CD14-positive monocyte (primary cell): ENCODE data around the gene HS3ST3B1. TPM values are rescaled to one million over a fixed set of nuclear protein-coding genes. Genes with fewer than 3 reads are reported as not detected.
A peak's percentile ranks its signal among the peaks of the same experiment; 100 is the strongest.

Experiments
- DNase-seq, 3 donors: peaks; one replicate each; pipeline ENCODE4 v3.0.0-alpha.2; 2011 to 2022
- H2AFZ ChIP-seq: 2 replicates; pipeline ENCODE4 v1.6.0; 2012; ENCODE audit warnings: mild to moderate bottlenecking, low read depth, low read length, inconsistent platforms; ENCODE audit not compliant: insufficient read depth, poor library complexity, severe bottlenecking
- H3K27ac ChIP-seq, 2 donors: 1 replicate in 1 of 2; 2 replicates in 1 of 2; pipeline ENCODE4 v1.5.1; 2012 to 2013; ENCODE audit warnings: low read length in 2 of 2, control low read depth in 1 of 2, inconsistent platforms in 1 of 2, low read depth in 1 of 2, mild to moderate bottlenecking in 1 of 2
- H3K27me3 ChIP-seq, 2 donors: one replicate each; pipeline versions ENCODE4 v1.6.0 to v1.6.1; 2011 to 2013; ENCODE audit warnings: low read length in 2 of 2; ENCODE audit not compliant: control insufficient read depth in 2 of 2, insufficient read depth in 2 of 2
- H3K36me3 ChIP-seq, 2 donors: replicated peaks in 1 of 2; 1 replicate in 1 of 2; 2 replicates in 1 of 2; pipeline versions ENCODE4 v1.5.1 to v1.6.1; 2012 to 2013; ENCODE audit warnings: low read length in 2 of 2, control low read depth in 1 of 2, inconsistent platforms in 1 of 2, mild to moderate bottlenecking in 1 of 2; ENCODE audit not compliant: insufficient read depth in 2 of 2, control insufficient read depth in 1 of 2
- H3K4me1 ChIP-seq, 2 donors: 1 replicate in 1 of 2; 2 replicates in 1 of 2; pipeline versions ENCODE4 v1.5.1 to v1.6.1; 2012 to 2013; ENCODE audit warnings: low read length in 2 of 2, control low read depth in 1 of 2, inconsistent platforms in 1 of 2, mild to moderate bottlenecking in 1 of 2, moderate library complexity in 1 of 2; ENCODE audit not compliant: insufficient read depth in 2 of 2, control insufficient read depth in 1 of 2
- H3K4me2 ChIP-seq: replicated peaks from 2 replicates; pipeline ENCODE3; 2012; ENCODE audit warnings: low read length, moderate library complexity, mild to moderate bottlenecking; ENCODE audit not compliant: poor library complexity, severe bottlenecking; ENCODE audit errors: extremely low read depth
- H3K4me3 ChIP-seq, 3 experiments: fragments of 200-600 bp in 1 of 3; sonication (generic) in 1 of 3; replicated peaks in 1 of 3; 1 replicate in 2 of 3; 2 replicates in 1 of 3; pipeline ENCODE4 v1.5.1; 2011 to 2013; ENCODE audit warnings: low read length in 3 of 3, mild to moderate bottlenecking in 3 of 3, control low read depth in 2 of 3, low read depth in 2 of 3, inconsistent platforms in 1 of 3, moderate library complexity in 1 of 3
- H3K79me2 ChIP-seq: 2 replicates; pipeline ENCODE4 v1.6.0; 2012; ENCODE audit warnings: mild to moderate bottlenecking, control low read depth, inconsistent platforms, low read length, moderate library complexity; ENCODE audit not compliant: insufficient read depth
- H3K9ac ChIP-seq: 2 replicates; pipeline ENCODE4 v1.6.0; 2017; ENCODE audit warnings: low read length, mild to moderate bottlenecking; ENCODE audit not compliant: insufficient read depth, poor library complexity, severe bottlenecking
- H3K9me3 ChIP-seq, 2 donors: replicated peaks in 1 of 2; 1 replicate in 1 of 2; 2 replicates in 1 of 2; pipeline versions ENCODE4 v1.5.1 to v1.6.1; 2012 to 2013; ENCODE audit warnings: low read length in 2 of 2, control low read depth in 1 of 2; ENCODE audit not compliant: control insufficient read depth in 1 of 2, insufficient read depth in 1 of 2
- H4K20me1 ChIP-seq: 2 replicates; pipeline ENCODE4 v1.6.0; 2012; ENCODE audit warnings: mild to moderate bottlenecking, low read length, control low read depth, moderate library complexity; ENCODE audit not compliant: insufficient read depth
- H3K27ac Mint-ChIP-seq, 7 donors: one replicate each; pipeline ENCODE4 v1.8.0; 2020; ENCODE audit warnings: mild to moderate bottlenecking in 7 of 7, mixed read lengths in 7 of 7, moderate library complexity in 6 of 7, inconsistent platforms in 2 of 7
- H3K27me3 Mint-ChIP-seq, 3 donors: one replicate each; pipeline ENCODE4 v1.8.0; 2021 to 2022; ENCODE audit warnings: low read depth in 3 of 3, mild to moderate bottlenecking in 3 of 3, mixed read lengths in 3 of 3, moderate library complexity in 3 of 3, inconsistent platforms in 1 of 3
- H3K36me3 Mint-ChIP-seq, 2 donors: one replicate each; pipeline ENCODE4 v1.8.0; 2020; ENCODE audit warnings: mixed read lengths in 2 of 2, inconsistent platforms in 1 of 2, mild to moderate bottlenecking in 1 of 2
- H3K4me1 Mint-ChIP-seq: one replicate; pipeline ENCODE4 v1.8.0; 2020; ENCODE audit warnings: mild to moderate bottlenecking, mixed read lengths
- H3K4me3 Mint-ChIP-seq, 2 donors: one replicate each; pipeline ENCODE4 v1.8.0; 2020; ENCODE audit warnings: mild to moderate bottlenecking in 2 of 2, mixed read lengths in 2 of 2, moderate library complexity in 1 of 2
- H3K9me3 Mint-ChIP-seq, 7 donors: one replicate each; pipeline ENCODE4 v1.8.0; 2020 to 2022; ENCODE audit warnings: mixed read lengths in 7 of 7, mild to moderate bottlenecking in 6 of 7, moderate library complexity in 6 of 7, inconsistent platforms in 2 of 7
- WGBS: methylation state at CpG from one replicate; pipeline ENCODE4 v1.1.5; 2013; ENCODE audit warnings: missing lambda C conversion rate; ENCODE audit not compliant: insufficient coverage; 5-methylcytosine and 5-hydroxymethylcytosine counted together
- intact Hi-C, 2 donors: fragments of 100-400 bp; cut with micrococcal nuclease; formaldehyde crosslinking; loops; one replicate each; pipeline versions ENCODE4 v1.15.0 to v1.15.1; 2023
- polyA plus RNA-seq, 3 donors: library from polyadenylated mRNA; depleted of rRNA in 1 of 3; unstranded in 2 of 3; stranded (reverse) in 1 of 3; fragments of 300-500 nt in 2 of 3; fragments of >200 nt in 1 of 3; fragmentation: Illumina TruSeq in 2 of 3; gene quantifications; 1 replicate in 2 of 3; 2 replicates in 1 of 3; pipeline ENCODE4 v1.2.3, GENCODE V29; 2012 to 2021
- TF ChIP-seq, protein P1 (sequence below): fragments of 200-600 bp; IDR thresholded peaks from one replicate; pipeline ENCODE4 v1.8.0; 2022; ENCODE audit warnings: antibody characterized with exemption, mild to moderate bottlenecking

The HS3ST3B1 gene
- polyA plus RNA-seq, 3 donors = 0.09 to 0.73 (median 0.32) TPM

DNA sequence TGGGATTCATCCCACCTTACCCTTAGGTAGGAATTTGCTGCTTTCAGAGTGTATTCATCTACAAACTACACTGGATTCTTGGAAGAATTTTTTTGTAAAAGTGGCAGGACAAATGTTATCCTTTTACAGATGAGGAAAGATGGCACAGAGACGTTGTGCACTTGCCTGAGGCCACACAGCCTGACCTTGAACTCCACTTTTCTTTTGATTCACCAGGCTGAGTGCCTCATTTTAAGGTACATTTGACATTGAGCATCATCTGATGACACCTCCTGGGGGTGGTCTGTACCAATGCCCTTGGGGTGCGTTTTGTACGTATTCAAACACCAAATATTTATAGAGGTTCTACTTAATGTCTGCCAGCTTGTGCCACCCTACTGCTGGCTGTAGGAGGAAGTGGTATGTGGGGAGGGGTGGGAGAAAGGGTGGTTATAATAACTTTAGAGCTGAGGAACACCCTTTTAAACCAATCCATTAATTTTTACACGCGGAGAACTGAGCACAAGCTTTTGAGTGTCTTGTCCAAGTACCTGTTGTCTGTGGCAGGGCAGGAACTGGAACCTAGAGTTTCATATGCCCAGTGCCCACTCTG, 29.1 kb downstream of the HS3ST3B1 start:
- H3K4me2 ChIP-seq = no peak overlapping the region
- peaks cover 0 to 10% (median 1%) of the 10 kb centered on the region in 3 donors for H3K27me3 Mint-ChIP-seq
- WGBS = 86% methylated on average over 1 of the region's 5 CpGs
- intact Hi-C loops = no loop called here
- no peaks in the 10 kb centered on the region for H3K36me3 Mint-ChIP-seq
- H4K20me1 ChIP-seq = no peaks in the 10 kb centered on the region
- H3K4me3 ChIP-seq = no peak overlapping the region
- no peak overlapping the region for H3K9ac ChIP-seq
- no peaks in the 10 kb centered on the region for H3K36me3 ChIP-seq
- H3K9me3 ChIP-seq = no peaks in the 10 kb centered on the region
- H3K27me3 ChIP-seq = no peaks in the 10 kb centered on the region
- peaks cover 10 to 13% of the 10 kb centered on the region in 2 donors for H3K4me1 ChIP-seq
- TF ChIP-seq, protein P1, sequence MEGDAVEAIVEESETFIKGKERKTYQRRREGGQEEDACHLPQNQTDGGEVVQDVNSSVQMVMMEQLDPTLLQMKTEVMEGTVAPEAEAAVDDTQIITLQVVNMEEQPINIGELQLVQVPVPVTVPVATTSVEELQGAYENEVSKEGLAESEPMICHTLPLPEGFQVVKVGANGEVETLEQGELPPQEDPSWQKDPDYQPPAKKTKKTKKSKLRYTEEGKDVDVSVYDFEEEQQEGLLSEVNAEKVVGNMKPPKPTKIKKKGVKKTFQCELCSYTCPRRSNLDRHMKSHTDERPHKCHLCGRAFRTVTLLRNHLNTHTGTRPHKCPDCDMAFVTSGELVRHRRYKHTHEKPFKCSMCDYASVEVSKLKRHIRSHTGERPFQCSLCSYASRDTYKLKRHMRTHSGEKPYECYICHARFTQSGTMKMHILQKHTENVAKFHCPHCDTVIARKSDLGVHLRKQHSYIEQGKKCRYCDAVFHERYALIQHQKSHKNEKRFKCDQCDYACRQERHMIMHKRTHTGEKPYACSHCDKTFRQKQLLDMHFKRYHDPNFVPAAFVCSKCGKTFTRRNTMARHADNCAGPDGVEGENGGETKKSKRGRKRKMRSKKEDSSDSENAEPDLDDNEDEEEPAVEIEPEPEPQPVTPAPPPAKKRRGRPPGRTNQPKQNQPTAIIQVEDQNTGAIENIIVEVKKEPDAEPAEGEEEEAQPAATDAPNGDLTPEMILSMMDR = no peak
- H3K4me3 Mint-ChIP-seq = no peak overlapping the region
- DNase-seq = no peak
- peak overlapping the region in 2 of 7 donors; percentile 43 to 61 for H3K27ac Mint-ChIP-seq
- no peak overlapping the region for H2AFZ ChIP-seq
- no peaks in the 10 kb centered on the region for H3K79me2 ChIP-seq
- H3K27ac ChIP-seq = no peak overlapping the region
- H3K4me1 Mint-ChIP-seq = peaks cover 32% of the 10 kb centered on the region
- peaks cover 0 to 3% (median 0%) of the 10 kb centered on the region in 7 donors for H3K9me3 Mint-ChIP-seq

DNA sequence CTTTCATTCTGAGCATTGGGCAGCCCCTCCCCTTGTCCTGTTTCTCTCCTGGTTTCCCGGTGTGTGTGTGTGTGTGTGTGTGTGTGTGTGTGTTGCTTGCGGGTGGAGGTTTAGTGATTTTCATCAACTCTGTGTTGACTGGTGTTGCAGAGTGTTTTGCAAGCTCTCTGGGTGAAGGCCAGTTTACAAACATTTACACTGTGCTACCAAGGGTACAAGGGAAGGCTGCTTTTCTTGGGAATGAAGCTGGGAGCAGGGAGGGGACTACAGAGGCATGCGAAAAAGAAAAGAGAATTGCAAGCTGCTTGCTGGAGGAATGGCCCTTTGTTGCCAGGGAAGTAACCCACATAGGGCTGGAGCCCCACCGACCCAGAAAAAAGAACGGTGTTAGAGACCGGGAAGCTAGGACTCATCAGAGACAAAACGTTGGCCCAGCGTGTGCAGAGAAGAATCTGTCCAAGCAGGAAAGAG, 29.6 kb downstream of the HS3ST3B1 start:
- Mint-ChIP-seq H3K27ac (peak overlapping the region in 2 of 7 donors; percentile 43 to 61), H3K4me3 (no peak overlapping the region), H3K4me1 (peaks cover 36% of the 10 kb centered on the region), H3K9me3 (peaks cover 0 to 3% (median 0%) of the 10 kb centered on the region in 7 donors), H3K27me3 (peaks cover 0 to 10% (median 1%) of the 10 kb centered on the region in 3 donors), H3K36me3 (peaks cover 0 to 1% of the 10 kb centered on the region in 2 donors)
- H3K27ac ChIP-seq = no peak overlapping the region
- no peaks in the 10 kb centered on the region for H3K79me2 ChIP-seq
- H4K20me1 ChIP-seq = no peaks in the 10 kb centered on the region
- no peaks in the 10 kb centered on the region for H3K27me3 ChIP-seq
- H3K9ac ChIP-seq = no peak overlapping the region
- TF ChIP-seq, protein P1 = no peak
- no peaks in the 10 kb centered on the region for H3K9me3 ChIP-seq
- peaks cover 12 to 13% of the 10 kb centered on the region in 2 donors for H3K4me1 ChIP-seq
- H3K4me3 ChIP-seq = no peak overlapping the region
- no peaks in the 10 kb centered on the region for H3K36me3 ChIP-seq
- H2AFZ ChIP-seq = no peak overlapping the region
- no peak for DNase-seq
- 82% methylated on average over 6 of the region's 8 CpGs for WGBS
- no peak overlapping the region for H3K4me2 ChIP-seq
- intact Hi-C loops = no loop called here
